GM12878 (cell line): ENCODE data around the gene LIPA. TPM values are rescaled to one million over a fixed set of nuclear protein-coding genes. Genes with fewer than 3 reads are reported as not detected.

Experiments used
- ATAC-seq: fragments of 200-7000 bp; cut with Tn5 transposase; 3 replicates; pipeline ENCODE4 v1.9.1; 2020; ENCODE audit warnings: mild to moderate bottlenecking, moderate library complexity
- BruUV-seq: library from RNA; stranded (reverse); fragments of 400-500 nt; replicated peaks from 2 replicates; lab custom pipeline; 2021; lab: Mats Ljungman, UMichigan
- CTCF ChIA-PET: fragments of 300-600 bp; sonication (Branson Sonifier 250); formaldehyde crosslinking; extraction: SDS; loops from one replicate; lab custom pipeline; 2021; ENCODE audit warnings: inconsistent platforms; lab: Yijun Ruan, JAX
- POLR2A ChIA-PET: fragments of 350-600 bp; formaldehyde crosslinking; extraction: SDS; loops from one replicate; lab custom pipeline; 2021; ENCODE audit warnings: inconsistent platforms; lab: Charles Lee
- RAD21 ChIA-PET: fragments of 300-600 bp; sonication (Branson Sonifier 250); formaldehyde crosslinking; loops from one replicate; lab custom pipeline; 2023; ENCODE audit warnings: antibody characterized with exemption; ENCODE audit not compliant: unreplicated experiment; lab: Charles Lee
- SMC1A ChIA-PET: fragments of 300-600 bp; sonication (Branson Sonifier 250); formaldehyde crosslinking; loops from one replicate; lab custom pipeline; 2023; ENCODE audit not compliant: unreplicated experiment, uncharacterized antibody; lab: Charles Lee
- DNase-seq: peaks from one replicate; pipeline ENCODE4 v3.0.0-alpha.2; 2011; ENCODE audit warnings: low read depth, low spot score
- FAIRE-seq: peaks from 3 replicates; lab custom pipeline; 2011; peaks lifted over from hg19 to GRCh38; lab: Jason Lieb, UNC
- H2AFZ ChIP-seq: 2 replicates; pipeline ENCODE4 v1.6.0; 2011; ENCODE audit warnings: low read depth, low read length, control low read depth; ENCODE audit not compliant: control insufficient read depth
- H3K27ac ChIP-seq: 2 replicates; pipeline ENCODE4 v1.5.1; 2011; ENCODE audit warnings: control low read depth; ENCODE audit not compliant: control insufficient read depth, insufficient read depth
- H3K27me3 ChIP-seq, 2 experiments: replicated peaks in 1 of 2; 2 replicates each; pipeline versions ENCODE4 v1.6.0 to v1.6.1; 2011; ENCODE audit warnings: low read length in 1 of 2; ENCODE audit not compliant: control insufficient read depth in 2 of 2, insufficient read depth in 2 of 2
- H3K36me3 ChIP-seq, 2 experiments: 2 replicates each; pipeline ENCODE4 v1.5.1; 2011; ENCODE audit warnings: low read length in 1 of 2; ENCODE audit not compliant: control insufficient read depth in 2 of 2, insufficient read depth in 2 of 2
- H3K4me1 ChIP-seq: 2 replicates; pipeline ENCODE4 v1.6.1; 2011; ENCODE audit warnings: mild to moderate bottlenecking, low read length, moderate library complexity, mixed read lengths; ENCODE audit not compliant: control insufficient read depth, insufficient read depth
- H3K4me2 ChIP-seq: 2 replicates; pipeline ENCODE4 v1.6.0; 2011; ENCODE audit warnings: control low read depth; ENCODE audit not compliant: control insufficient read depth, insufficient read depth
- H3K4me3 ChIP-seq: fragments of 200-600 bp; sonication (generic); 2 replicates; pipeline ENCODE4 v1.5.1; 2016
- H3K79me2 ChIP-seq: 2 replicates; pipeline ENCODE4 v1.6.0; 2011; ENCODE audit warnings: low read length; ENCODE audit not compliant: control insufficient read depth, insufficient read depth
- H3K9ac ChIP-seq: 2 replicates; pipeline ENCODE4 v1.8.0; 2011; ENCODE audit warnings: low read length, control low read depth, mixed read lengths; ENCODE audit not compliant: control insufficient read depth, insufficient read depth
- H3K9me3 ChIP-seq: replicated peaks from 3 replicates; pipeline ENCODE4 v1.5.1; 2011; ENCODE audit warnings: mild to moderate bottlenecking, low read length; ENCODE audit not compliant: control insufficient read depth, insufficient read depth
- H4K20me1 ChIP-seq: 2 replicates; pipeline ENCODE4 v1.6.0; 2011; ENCODE audit not compliant: control insufficient read depth, insufficient read depth
- BACH1 ChIP-seq: fragments of 450-650 bp; IDR thresholded peaks from 2 replicates; pipeline ENCODE4 v1.6.1; 2017; ENCODE audit warnings: mild to moderate bottlenecking, borderline replicate concordance
- BCLAF1 ChIP-seq: fragments of 450-650 bp; IDR thresholded peaks from 2 replicates; pipeline ENCODE4 v1.6.1; 2017; ENCODE audit warnings: antibody characterized with exemption, mild to moderate bottlenecking, moderate library complexity
- CHD4 ChIP-seq: fragments of 200-600 bp; sonication (generic); IDR thresholded peaks from 2 replicates; pipeline ENCODE4 v1.6.1; 2016; ENCODE audit warnings: mild to moderate bottlenecking
- ETV6 ChIP-seq, 2 experiments: fragments of 450-650 bp in 1 of 2; IDR thresholded peaks in 1 of 2; conservative IDR thresholded peaks in 1 of 2; 2 replicates each; pipeline ENCODE4 v1.6.1; 2014; ENCODE audit warnings: antibody characterized with exemption in 1 of 2, borderline replicate concordance in 1 of 2, low read depth in 1 of 2, mild to moderate bottlenecking in 1 of 2, moderate library complexity in 1 of 2
- FOXK2 ChIP-seq: fragments of 450-650 bp; IDR thresholded peaks from 2 replicates; pipeline ENCODE4 v1.6.1; 2017; ENCODE audit warnings: mild to moderate bottlenecking, moderate library complexity
- JUND ChIP-seq: IDR thresholded peaks from 2 replicates; pipeline ENCODE4 v1.6.1; 2012; ENCODE audit warnings: low read depth, mild to moderate bottlenecking, low read length, improper control_type of control experiment, moderate library complexity
- MEF2B ChIP-seq: fragments of 450-650 bp; IDR thresholded peaks from 2 replicates; pipeline ENCODE4 v1.6.1; 2018; ENCODE audit warnings: mild to moderate bottlenecking, moderate library complexity; ENCODE audit not compliant: partially characterized antibody, poor library complexity, severe bottlenecking
- MYB ChIP-seq: fragments of 150-350 bp; IDR thresholded peaks from 2 replicates; pipeline ENCODE4 v1.6.1; 2014; ENCODE audit warnings: mild to moderate bottlenecking, low read depth, low read length, borderline replicate concordance
- NBN ChIP-seq: fragments of 450-650 bp; IDR thresholded peaks from 2 replicates; pipeline ENCODE4 v1.6.1; 2016
- RAD21 ChIP-seq: IDR thresholded peaks from 2 replicates; pipeline ENCODE4 v1.6.1; 2011; ENCODE audit warnings: mild to moderate bottlenecking, low read depth, low read length, moderate library complexity; ENCODE audit not compliant: insufficient read depth
- SKIL ChIP-seq: fragments of 450-650 bp; IDR thresholded peaks from 2 replicates; pipeline ENCODE4 v1.6.1; 2017; ENCODE audit warnings: mild to moderate bottlenecking, low read depth, inconsistent platforms; ENCODE audit not compliant: poor library complexity, severe bottlenecking
- TCF7 ChIP-seq: IDR thresholded peaks from 2 replicates; pipeline ENCODE4 v1.6.1; 2014; ENCODE audit warnings: antibody characterized with exemption, borderline replicate concordance
- ZNF274 ChIP-seq: IDR thresholded peaks from one replicate; pipeline ENCODE4 v1.8.0; 2011; ENCODE audit not compliant: insufficient read length, insufficient read depth
- WGBS: methylation state at CpG from one replicate; pipeline ENCODE4 v1.1.6; 2016; ENCODE audit warnings: low lambda C conversion rate; ENCODE audit not compliant: insufficient replicate concordance, insufficient coverage; ENCODE audit errors: missing lambda C conversion rate; 5-methylcytosine and 5-hydroxymethylcytosine counted together
- in situ Hi-C: fragments of 300-500 bp; cut with MboI; formaldehyde crosslinking; loops from 9 replicates; pipeline ENCODE4 v1.14.3; 2018; ENCODE audit warnings: mixed read lengths
- intact Hi-C: fragments of 100-400 bp; cut with micrococcal nuclease; formaldehyde crosslinking; loops from one replicate; pipeline ENCODE4 v1.14.2; 2022; ENCODE audit not compliant: unreplicated experiment
- polyA plus RNA-seq, 11 experiments: library from polyadenylated mRNA; depleted of rRNA in 4 of 11; unstranded in 6 of 11; stranded (reverse) in 5 of 11; fragments of >200 nt; fragmentation: Nextera tagmentation in 4 of 11; fragmentation: Illumina TruSeq in 1 of 11; extraction: Ambion mirVana in 4 of 11; extraction: Trizol in 1 of 11; gene quantifications; 1 replicate in 1 of 11; 2 replicates in 10 of 11; pipeline versions ENCODE4 v1.2.1 to v1.2.3, GENCODE V29; 2011 to 2016; ENCODE audit warnings: inconsistent platforms in 2 of 11, missing spikeins in 2 of 11, low read depth in 1 of 11
- total RNA-seq, 4 experiments: library from RNA; depleted of rRNA in 3 of 4; stranded (reverse); fragments of >200 nt in 3 of 4; fragmentation: Illumina TruSeq in 1 of 4; extraction: Trizol in 1 of 4; gene quantifications; 2 replicates each; pipeline versions ENCODE4 v1.2.1 to v1.2.3, GENCODE V29; 2013 to 2021

LIPA gene
- total and polyA plus RNA-seq, 10 of the 15 experiments (the other 5 are each of a cell fraction or from before 2014, with no cell fraction given): 31.1 to 50.3 (median 39.5) TPM

- no peak for DNase-seq
Observed at GRCh38 chr10:89236226-89236797, 15.3 kb downstream of the LIPA start.

GRCh38 chr10:89235073-89235798 is 16.3 kb downstream of the LIPA start:
- intact Hi-C loops: no loop called here
- in situ Hi-C loops: no loop called here
- H3K36me3 ChIP-seq: peaks cover 0 to 5% of the 10 kb centered on the region in 2 experiments; a peak in 2 of 4 replicates
- no peak overlapping the region for H3K4me3 ChIP-seq
- H3K27ac ChIP-seq: no peak overlapping the region
- H4K20me1 ChIP-seq: no peaks in the 10 kb centered on the region
- DNase-seq (no peak), FAIRE-seq (no peak), ATAC-seq (no peak)
- WGBS: 88% methylated on average over 12 of the region's 12 CpGs
- H3K9ac ChIP-seq: no peak overlapping the region
- ChIA-PET SMC1A (interaction anchor here (1.0 to 1.2 kb wide), 3 partner anchors 9 to 17 kb away, joined by 3 to 4 read pairs (median 3); no protein-coding TSS in a partner anchor), CTCF (interaction anchor here (1.3 to 2.8 kb wide), 5 partner anchors 9 to 184 kb away, joined by 5 to 16 read pairs (median 6); no protein-coding TSS in a partner anchor), POLR2A (no interaction called here), RAD21 (no interaction called here)
- no peaks in the 10 kb centered on the region for H3K9me3 ChIP-seq
- no peak overlapping the region for H2AFZ ChIP-seq
- no TSS peak for BruUV-seq
- H3K27me3 ChIP-seq: no peaks in the 10 kb centered on the region
- H3K79me2 ChIP-seq: no peaks in the 10 kb centered on the region
- no peak overlapping the region for H3K4me2 ChIP-seq
- no peaks in the 10 kb centered on the region for H3K4me1 ChIP-seq
- TF ChIP-seq NBN (no peak), FOXK2 (no peak), BCLAF1 (no peak), JUND (no peak), MEF2B (no peak), SKIL (no peak), MYB (no peak), TCF7 (no peak)

More at GRCh38 chr10:89236226-89236797, 15.3 kb downstream of the LIPA start:
- Histone ChIP-seq H3K36me3 (peaks cover 0 to 5% of the 10 kb centered on the region in 2 experiments; a peak in 2 of 4 replicates), H3K4me1 (peaks cover 6% of the 10 kb centered on the region), H3K79me2 (no peaks in the 10 kb centered on the region), H3K27me3 (no peaks in the 10 kb centered on the region), H3K9ac (no peak overlapping the region)
- no peak for FAIRE-seq
- ChIA-PET RAD21 (interaction anchor here (1.1 kb wide), 1 partner anchor 331 kb away, joined by 3 read pairs; no protein-coding TSS in a partner anchor), SMC1A (no interaction called here), CTCF (interaction anchor here (0.6 to 2.8 kb wide), 5 partner anchors 8 to 200 kb away, joined by 3 to 16 read pairs (median 8); no protein-coding TSS in a partner anchor)
- ATAC-seq: no peak
- BruUV-seq: no TSS peak
- intact Hi-C loops: no loop called here
- 63% methylated on average over 4 of the region's 4 CpGs for WGBS
- TF ChIP-seq RAD21 (no peak), CHD4 (no peak), ETV6 (conservative IDR thresholded peaks at IDR 0.05 in 1 of 2, IDR thresholded peaks at IDR 0.05 in 1 of 2; ENCODE audit: borderline replicate concordance in 1 of 2, low read depth in 1 of 2) (no peak), BACH1 (no peak), ZNF274 (no peak)
- TF ChIP-seq, all 136 proteins: peak for 0
- H3K4me2 ChIP-seq: no peak overlapping the region
- no peak overlapping the region for H2AFZ ChIP-seq
- POLR2A ChIA-PET: no interaction called here
- H3K9me3 ChIP-seq: no peaks in the 10 kb centered on the region
- H4K20me1 ChIP-seq: no peaks in the 10 kb centered on the region
- in situ Hi-C loops: no loop called here
- H3K27ac ChIP-seq: no peak overlapping the region
- no peak overlapping the region for H3K4me3 ChIP-seq
